K562 (cell line): Measurements from ENCODE around the gene CLEC4A. TPM values are rescaled to one million over a fixed set of nuclear protein-coding genes. Genes with fewer than 3 reads are reported as not detected.

ENCODE experiments used
- CBFB ChIP-seq: sonication (generic); formaldehyde crosslinking; IDR thresholded peaks from 2 replicates; pipeline ENCODE4 v1.4.0; 2020; ENCODE audit warnings: mild to moderate bottlenecking, missing genetic modification reagents
- EP400 ChIP-seq: fragments of 450-650 bp; IDR thresholded peaks from 2 replicates; pipeline ENCODE4 v1.6.1; 2017; ENCODE audit warnings: antibody characterized with exemption, mild to moderate bottlenecking, moderate library complexity
- GABPA ChIP-seq: fragments of 200-800 bp; sonication (Bioruptor generic); conservative IDR thresholded peaks from 2 replicates; pipeline ENCODE4 v1.6.1; 2016; ENCODE audit warnings: low read depth, missing genetic modification characterization, missing compliant biosample characterization
- NR2C2 ChIP-seq, 2 experiments: fragments of 200-800 bp in 1 of 2; sonication (Bioruptor generic) in 1 of 2; sonication (generic) in 1 of 2; formaldehyde crosslinking in 1 of 2; IDR thresholded peaks; 2 replicates each; pipeline versions ENCODE4 v1.6.1 to v1.8.0; 2016 to 2022; ENCODE audit warnings: mild to moderate bottlenecking in 1 of 2, missing compliant biosample characterization in 1 of 2, missing genetic modification characterization in 1 of 2, missing genetic modification reagents in 1 of 2
- PCBP2 ChIP-seq: fragments of 200-400 bp; formaldehyde crosslinking; IDR thresholded peaks from 2 replicates; pipeline ENCODE4 v1.6.1; 2018; ENCODE audit warnings: low read length, low read depth, mild to moderate bottlenecking, moderate library complexity; ENCODE audit not compliant: poor library complexity, severe bottlenecking
- TFAM ChIP-seq: fragments of 250-450 bp; sonication (Bioruptor Pico); conservative IDR thresholded peaks from 2 replicates; pipeline ENCODE4 v1.5.0; 2021; ENCODE audit warnings: mild to moderate bottlenecking, moderate library complexity
- ZC3H11A ChIP-seq: IDR thresholded peaks from 2 replicates; pipeline ENCODE4 v1.6.1; 2012; ENCODE audit warnings: low read depth, low read length, improper control_type of control experiment
- ZEB2 ChIP-seq: fragments of 450-650 bp; IDR thresholded peaks from 2 replicates; pipeline ENCODE4 v1.6.1; 2016
- ZNF217 ChIP-seq: sonication (generic); formaldehyde crosslinking; IDR thresholded peaks from 2 replicates; pipeline ENCODE4 v1.8.0; 2022; ENCODE audit warnings: mild to moderate bottlenecking, missing genetic modification reagents
- polyA plus RNA-seq, 8 experiments: library from polyadenylated mRNA; depleted of rRNA in 4 of 8; stranded (reverse) in 5 of 8; unstranded in 3 of 8; fragments of >200 nt; fragmentation: Nextera tagmentation in 2 of 8; fragmentation: Illumina TruSeq in 1 of 8; extraction: Ambion mirVana in 2 of 8; extraction: Trizol in 1 of 8; gene quantifications; 2 replicates each; pipeline versions ENCODE4 v1.2.1 to v1.2.3, GENCODE V29; 2011 to 2014; ENCODE audit warnings: inconsistent platforms in 1 of 8, missing spikeins in 1 of 8
- total RNA-seq, 7 experiments: library from RNA; depleted of rRNA in 6 of 7; stranded (reverse); fragments of >200 nt in 6 of 7; fragmentation: Illumina TruSeq in 2 of 7; extraction: Trizol in 2 of 7; gene quantifications; 2 replicates each; pipeline versions ENCODE4 v1.2.1 to v1.2.3, GENCODE V29; 2011 to 2021; ENCODE audit warnings: low replicate concordance in 1 of 7
- TF ChIP-seq, protein P1 (sequence below): fragments of 450-650 bp; formaldehyde crosslinking; IDR thresholded peaks from 2 replicates; pipeline ENCODE4 v1.4.0; 2020; ENCODE audit warnings: mild to moderate bottlenecking, moderate library complexity
- TF ChIP-seq, protein P2 (sequence below): fragments of 250-450 bp; sonication (Bioruptor Pico); IDR thresholded peaks from 2 replicates; pipeline ENCODE4 v1.4.0; 2020; ENCODE audit warnings: mild to moderate bottlenecking, moderate library complexity, borderline replicate concordance
- TF ChIP-seq, protein P3 (sequence below): fragments of 450-650 bp; IDR thresholded peaks from 2 replicates; pipeline ENCODE4 v1.7.0; 2016; ENCODE audit warnings: borderline replicate concordance
- TF ChIP-seq, protein P4 (sequence below): sonication (generic); formaldehyde crosslinking; IDR thresholded peaks from 2 replicates; pipeline ENCODE4 v1.8.1; 2023; ENCODE audit warnings: mild to moderate bottlenecking, missing genetic modification reagents, moderate library complexity
- TF ChIP-seq, protein P5 (sequence below): IDR thresholded peaks from 3 replicates; pipeline ENCODE4 v1.6.1; 2011; ENCODE audit warnings: borderline replicate concordance, mild to moderate bottlenecking, moderate library complexity; ENCODE audit not compliant: insufficient read length; ENCODE audit errors: extremely low read depth
- TF ChIP-seq, protein P6 (sequence below), 2 experiments: fragments of 450-650 bp in 1 of 2; sonication (generic) in 1 of 2; formaldehyde crosslinking in 1 of 2; IDR thresholded peaks in 1 of 2; conservative IDR thresholded peaks in 1 of 2; 2 replicates each; pipeline versions ENCODE4 v1.6.1 to v1.8.1; 2016 to 2023; ENCODE audit warnings: mild to moderate bottlenecking in 2 of 2, moderate library complexity in 2 of 2, inconsistent platforms in 1 of 2, missing genetic modification reagents in 1 of 2

CLEC4A gene
- total and polyA plus RNA-seq, 9 of the 15 experiments (the other 6 are each of a cell fraction or from before 2014, with no cell fraction given) = 0.06 to 0.27 (median 0.18) TPM; not detected in 5

DNA sequence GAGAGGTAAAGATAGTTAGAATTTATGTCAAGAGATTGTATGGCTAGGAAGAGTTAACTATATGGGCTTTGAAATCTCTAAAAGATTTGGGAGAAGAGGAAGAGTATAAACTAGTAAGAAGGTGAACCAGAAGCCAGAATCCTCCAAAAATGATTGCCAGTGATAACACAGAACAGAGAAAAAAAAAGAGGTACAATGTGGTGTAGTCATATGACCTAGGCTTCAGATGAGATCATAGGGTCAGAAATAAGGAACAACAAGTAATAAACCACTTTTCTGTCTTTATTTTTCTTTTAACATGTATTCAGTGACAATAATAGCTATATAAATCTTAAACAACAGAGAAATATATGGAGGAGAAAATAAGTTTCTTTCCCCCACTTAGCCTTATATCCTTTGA is 43.3 kb upstream of the CLEC4A start (continued):
- no peak for TF ChIP-seq NR2C2 (CRISPR knock-in tag; IDR thresholded peaks at IDR 0.05)
- TF ChIP-seq NR2C2 (tag; IDR thresholded peaks at IDR 0.05) = peak; percentile 42
- TF ChIP-seq, protein P1, sequence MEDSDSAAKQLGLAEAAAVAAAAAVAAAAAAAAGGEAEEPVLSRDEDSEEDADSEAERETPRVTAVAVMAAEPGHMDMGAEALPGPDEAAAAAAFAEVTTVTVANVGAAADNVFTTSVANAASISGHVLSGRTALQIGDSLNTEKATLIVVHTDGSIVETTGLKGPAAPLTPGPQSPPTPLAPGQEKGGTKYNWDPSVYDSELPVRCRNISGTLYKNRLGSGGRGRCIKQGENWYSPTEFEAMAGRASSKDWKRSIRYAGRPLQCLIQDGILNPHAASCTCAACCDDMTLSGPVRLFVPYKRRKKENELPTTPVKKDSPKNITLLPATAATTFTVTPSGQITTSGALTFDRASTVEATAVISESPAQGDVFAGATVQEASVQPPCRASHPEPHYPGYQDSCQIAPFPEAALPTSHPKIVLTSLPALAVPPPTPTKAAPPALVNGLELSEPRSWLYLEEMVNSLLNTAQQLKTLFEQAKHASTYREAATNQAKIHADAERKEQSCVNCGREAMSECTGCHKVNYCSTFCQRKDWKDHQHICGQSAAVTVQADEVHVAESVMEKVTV (CRISPR knock-in tag) = no peak
- no peak for TF ChIP-seq GABPA (tag)
- TF ChIP-seq TFAM (CRISPR knock-in tag) = no peak
- TF ChIP-seq ZEB2 = no peak
- TF ChIP-seq, protein P2, sequence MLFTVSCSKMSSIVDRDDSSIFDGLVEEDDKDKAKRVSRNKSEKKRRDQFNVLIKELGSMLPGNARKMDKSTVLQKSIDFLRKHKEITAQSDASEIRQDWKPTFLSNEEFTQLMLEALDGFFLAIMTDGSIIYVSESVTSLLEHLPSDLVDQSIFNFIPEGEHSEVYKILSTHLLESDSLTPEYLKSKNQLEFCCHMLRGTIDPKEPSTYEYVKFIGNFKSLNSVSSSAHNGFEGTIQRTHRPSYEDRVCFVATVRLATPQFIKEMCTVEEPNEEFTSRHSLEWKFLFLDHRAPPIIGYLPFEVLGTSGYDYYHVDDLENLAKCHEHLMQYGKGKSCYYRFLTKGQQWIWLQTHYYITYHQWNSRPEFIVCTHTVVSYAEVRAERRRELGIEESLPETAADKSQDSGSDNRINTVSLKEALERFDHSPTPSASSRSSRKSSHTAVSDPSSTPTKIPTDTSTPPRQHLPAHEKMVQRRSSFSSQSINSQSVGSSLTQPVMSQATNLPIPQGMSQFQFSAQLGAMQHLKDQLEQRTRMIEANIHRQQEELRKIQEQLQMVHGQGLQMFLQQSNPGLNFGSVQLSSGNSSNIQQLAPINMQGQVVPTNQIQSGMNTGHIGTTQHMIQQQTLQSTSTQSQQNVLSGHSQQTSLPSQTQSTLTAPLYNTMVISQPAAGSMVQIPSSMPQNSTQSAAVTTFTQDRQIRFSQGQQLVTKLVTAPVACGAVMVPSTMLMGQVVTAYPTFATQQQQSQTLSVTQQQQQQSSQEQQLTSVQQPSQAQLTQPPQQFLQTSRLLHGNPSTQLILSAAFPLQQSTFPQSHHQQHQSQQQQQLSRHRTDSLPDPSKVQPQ (CRISPR knock-in tag) = no peak
- TF ChIP-seq, protein P3, sequence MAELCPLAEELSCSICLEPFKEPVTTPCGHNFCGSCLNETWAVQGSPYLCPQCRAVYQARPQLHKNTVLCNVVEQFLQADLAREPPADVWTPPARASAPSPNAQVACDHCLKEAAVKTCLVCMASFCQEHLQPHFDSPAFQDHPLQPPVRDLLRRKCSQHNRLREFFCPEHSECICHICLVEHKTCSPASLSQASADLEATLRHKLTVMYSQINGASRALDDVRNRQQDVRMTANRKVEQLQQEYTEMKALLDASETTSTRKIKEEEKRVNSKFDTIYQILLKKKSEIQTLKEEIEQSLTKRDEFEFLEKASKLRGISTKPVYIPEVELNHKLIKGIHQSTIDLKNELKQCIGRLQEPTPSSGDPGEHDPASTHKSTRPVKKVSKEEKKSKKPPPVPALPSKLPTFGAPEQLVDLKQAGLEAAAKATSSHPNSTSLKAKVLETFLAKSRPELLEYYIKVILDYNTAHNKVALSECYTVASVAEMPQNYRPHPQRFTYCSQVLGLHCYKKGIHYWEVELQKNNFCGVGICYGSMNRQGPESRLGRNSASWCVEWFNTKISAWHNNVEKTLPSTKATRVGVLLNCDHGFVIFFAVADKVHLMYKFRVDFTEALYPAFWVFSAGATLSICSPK = no peak
- TF ChIP-seq, protein P4, sequence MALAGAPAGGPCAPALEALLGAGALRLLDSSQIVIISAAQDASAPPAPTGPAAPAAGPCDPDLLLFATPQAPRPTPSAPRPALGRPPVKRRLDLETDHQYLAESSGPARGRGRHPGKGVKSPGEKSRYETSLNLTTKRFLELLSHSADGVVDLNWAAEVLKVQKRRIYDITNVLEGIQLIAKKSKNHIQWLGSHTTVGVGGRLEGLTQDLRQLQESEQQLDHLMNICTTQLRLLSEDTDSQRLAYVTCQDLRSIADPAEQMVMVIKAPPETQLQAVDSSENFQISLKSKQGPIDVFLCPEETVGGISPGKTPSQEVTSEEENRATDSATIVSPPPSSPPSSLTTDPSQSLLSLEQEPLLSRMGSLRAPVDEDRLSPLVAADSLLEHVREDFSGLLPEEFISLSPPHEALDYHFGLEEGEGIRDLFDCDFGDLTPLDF (CRISPR knock-in tag) = no peak
- TF ChIP-seq, protein P5, sequence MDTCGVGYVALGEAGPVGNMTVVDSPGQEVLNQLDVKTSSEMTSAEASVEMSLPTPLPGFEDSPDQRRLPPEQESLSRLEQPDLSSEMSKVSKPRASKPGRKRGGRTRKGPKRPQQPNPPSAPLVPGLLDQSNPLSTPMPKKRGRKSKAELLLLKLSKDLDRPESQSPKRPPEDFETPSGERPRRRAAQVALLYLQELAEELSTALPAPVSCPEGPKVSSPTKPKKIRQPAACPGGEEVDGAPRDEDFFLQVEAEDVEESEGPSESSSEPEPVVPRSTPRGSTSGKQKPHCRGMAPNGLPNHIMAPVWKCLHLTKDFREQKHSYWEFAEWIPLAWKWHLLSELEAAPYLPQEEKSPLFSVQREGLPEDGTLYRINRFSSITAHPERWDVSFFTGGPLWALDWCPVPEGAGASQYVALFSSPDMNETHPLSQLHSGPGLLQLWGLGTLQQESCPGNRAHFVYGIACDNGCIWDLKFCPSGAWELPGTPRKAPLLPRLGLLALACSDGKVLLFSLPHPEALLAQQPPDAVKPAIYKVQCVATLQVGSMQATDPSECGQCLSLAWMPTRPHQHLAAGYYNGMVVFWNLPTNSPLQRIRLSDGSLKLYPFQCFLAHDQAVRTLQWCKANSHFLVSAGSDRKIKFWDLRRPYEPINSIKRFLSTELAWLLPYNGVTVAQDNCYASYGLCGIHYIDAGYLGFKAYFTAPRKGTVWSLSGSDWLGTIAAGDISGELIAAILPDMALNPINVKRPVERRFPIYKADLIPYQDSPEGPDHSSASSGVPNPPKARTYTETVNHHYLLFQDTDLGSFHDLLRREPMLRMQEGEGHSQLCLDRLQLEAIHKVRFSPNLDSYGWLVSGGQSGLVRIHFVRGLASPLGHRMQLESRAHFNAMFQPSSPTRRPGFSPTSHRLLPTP = no peak
- TF ChIP-seq, protein P6, sequence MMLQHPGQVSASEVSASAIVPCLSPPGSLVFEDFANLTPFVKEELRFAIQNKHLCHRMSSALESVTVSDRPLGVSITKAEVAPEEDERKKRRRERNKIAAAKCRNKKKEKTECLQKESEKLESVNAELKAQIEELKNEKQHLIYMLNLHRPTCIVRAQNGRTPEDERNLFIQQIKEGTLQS (IDR thresholded peaks at IDR 0.05) = peak; percentile 71; the same call in 1 of the 2 replicates
- TF ChIP-seq, protein P6 (CRISPR knock-in tag; conservative IDR thresholded peaks at IDR 0.05) = no peak
- TF ChIP-seq ZC3H11A = no peak
- peak; percentile 28; the same call in 1 of the 2 replicates for TF ChIP-seq EP400
- TF ChIP-seq ZNF217 (CRISPR knock-in tag) = no peak
- no peak for TF ChIP-seq CBFB (CRISPR knock-in tag)
- no peak for TF ChIP-seq PCBP2
